IgD-negative memory B cell (primary cell): ENCODE measurements around the gene CHD3. TPM values are rescaled to one million over a fixed set of nuclear protein-coding genes. Genes with fewer than 3 reads are reported as not detected.
A peak's percentile ranks its signal among the peaks of the same experiment; 100 is the strongest.
"Not testable (repeated sequence)": the region's sequence is repeated elsewhere in the genome, so short reads cannot be mapped to it uniquely, and the experiment has no call there.

Experiments used
- H3K27ac Mint-ChIP-seq, 3 donors: one replicate each; pipeline ENCODE4 v1.8.0; 2020 to 2022; ENCODE audit warnings: mild to moderate bottlenecking in 3 of 3, mixed read lengths in 3 of 3, moderate library complexity in 1 of 3
- H3K27me3 Mint-ChIP-seq: one replicate; pipeline ENCODE4 v1.8.0; 2021; ENCODE audit warnings: mixed read lengths
- H3K36me3 Mint-ChIP-seq: one replicate; pipeline ENCODE4 v1.8.0; 2020; ENCODE audit warnings: mild to moderate bottlenecking, mixed read lengths
- H3K4me1 Mint-ChIP-seq, 3 donors: one replicate each; pipeline ENCODE4 v1.8.0; 2020 to 2022; ENCODE audit warnings: mixed read lengths in 3 of 3, mild to moderate bottlenecking in 1 of 3
- H3K4me3 Mint-ChIP-seq, 4 donors: one replicate each; pipeline ENCODE4 v1.8.0; 2020 to 2022; ENCODE audit warnings: mild to moderate bottlenecking in 4 of 4, mixed read lengths in 4 of 4, moderate library complexity in 3 of 4
- H3K9me3 Mint-ChIP-seq, 3 donors: one replicate each; pipeline ENCODE4 v1.8.0; 2020 to 2021; ENCODE audit warnings: mixed read lengths in 3 of 3, mild to moderate bottlenecking in 1 of 3
- polyA plus RNA-seq: library from polyadenylated mRNA; unstranded; fragments of 300-500 nt; fragmentation: Illumina TruSeq; gene quantifications from one replicate; pipeline ENCODE4 v1.2.3, GENCODE V29; 2021

Gene CHD3
- polyA plus RNA-seq, 1 donor from 2014 or later: 2.4 TPM

DNA sequence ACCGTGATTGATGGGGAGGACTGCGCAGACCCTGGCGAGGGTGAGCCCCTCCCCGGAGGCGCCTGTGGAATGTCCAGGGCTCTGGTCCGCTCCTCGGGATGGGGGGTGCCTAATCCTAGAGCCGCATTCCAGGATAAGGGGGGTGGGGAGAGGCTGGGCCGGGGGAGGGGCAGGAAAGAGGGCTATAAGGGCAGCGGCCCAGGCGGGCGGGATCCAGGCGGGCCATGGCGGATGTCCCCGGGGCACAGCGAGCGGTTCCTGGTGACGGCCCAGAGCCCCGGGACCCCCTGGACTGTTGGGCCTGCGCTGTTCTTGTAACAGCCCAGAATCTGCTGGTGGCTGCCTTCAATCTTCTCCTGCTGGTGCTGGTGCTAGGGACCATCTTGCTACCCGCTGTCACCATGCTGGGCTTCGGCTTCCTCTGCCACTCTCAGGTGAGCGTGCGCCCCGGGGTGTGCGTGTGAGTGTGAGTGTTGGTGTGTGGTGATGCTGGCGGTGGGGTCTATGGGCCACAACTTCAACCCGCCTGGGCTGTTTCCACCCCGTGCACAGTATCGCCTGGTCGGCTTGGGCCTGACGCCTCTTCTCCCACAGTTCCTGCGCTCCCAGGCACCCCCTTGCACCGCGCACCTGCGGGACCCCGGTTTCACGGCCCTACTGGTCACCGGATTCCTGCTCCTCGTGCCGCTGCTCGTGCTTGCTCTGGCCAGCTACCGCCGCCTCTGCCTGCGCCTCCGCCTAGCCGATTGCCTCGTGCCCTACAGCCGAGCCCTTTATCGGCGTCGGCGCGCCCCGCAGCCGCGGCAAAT is 33.5 kb upstream of the CHD3 start, which contains the start of gene TMEM88:
Gene TMEM88, plus strand, starts transcription at position 216 of the 809 bp plus-strand sequence. Its CDS starts 9 bp downstream, at position 225.
- H3K36me3 Mint-ChIP-seq: no peaks in the 10 kb centered on the region
- peak within 1 kb of the TSS in 2 of 3 donors; percentile 20 to 69 for H3K27ac Mint-ChIP-seq
- no peaks in the 10 kb centered on the region for H3K27me3 Mint-ChIP-seq
- H3K4me1 Mint-ChIP-seq: peaks cover 12 to 29% (median 13%) of the 10 kb centered on the region in 3 donors
- H3K9me3 Mint-ChIP-seq: no peaks in the 10 kb centered on the region
- peak within 1 kb of the TSS in 3 of 4 donors; percentile 30 to 67 (median 58) for H3K4me3 Mint-ChIP-seq

DNA sequence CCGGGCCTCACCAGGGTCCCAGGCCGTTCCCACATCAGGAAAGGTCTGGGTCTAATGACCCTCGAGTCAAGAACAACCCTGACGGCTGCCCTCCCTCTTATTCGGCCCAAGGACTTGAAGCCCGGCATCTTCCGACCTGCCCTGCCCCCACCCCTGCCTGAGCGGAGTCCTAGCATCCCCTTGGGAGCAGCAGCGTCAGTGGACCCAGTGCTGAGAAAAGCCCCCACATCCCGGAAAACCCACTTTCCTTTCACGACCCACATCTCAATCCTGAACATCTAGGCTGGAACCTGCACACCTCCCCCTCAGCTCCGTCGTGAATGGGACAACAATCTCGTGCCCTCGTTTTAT is 33.0 kb upstream of the CHD3 start:
- H3K4me1 Mint-ChIP-seq: peaks cover 12 to 29% (median 13%) of the 10 kb centered on the region in 3 donors
- no peaks in the 10 kb centered on the region for H3K36me3 Mint-ChIP-seq
- no peaks in the 10 kb centered on the region for H3K9me3 Mint-ChIP-seq
- no peak overlapping the region for H3K27ac Mint-ChIP-seq
- H3K27me3 Mint-ChIP-seq: no peaks in the 10 kb centered on the region
- H3K4me3 Mint-ChIP-seq: peak overlapping the region in 2 of 4 donors; percentile 30 to 67

DNA sequence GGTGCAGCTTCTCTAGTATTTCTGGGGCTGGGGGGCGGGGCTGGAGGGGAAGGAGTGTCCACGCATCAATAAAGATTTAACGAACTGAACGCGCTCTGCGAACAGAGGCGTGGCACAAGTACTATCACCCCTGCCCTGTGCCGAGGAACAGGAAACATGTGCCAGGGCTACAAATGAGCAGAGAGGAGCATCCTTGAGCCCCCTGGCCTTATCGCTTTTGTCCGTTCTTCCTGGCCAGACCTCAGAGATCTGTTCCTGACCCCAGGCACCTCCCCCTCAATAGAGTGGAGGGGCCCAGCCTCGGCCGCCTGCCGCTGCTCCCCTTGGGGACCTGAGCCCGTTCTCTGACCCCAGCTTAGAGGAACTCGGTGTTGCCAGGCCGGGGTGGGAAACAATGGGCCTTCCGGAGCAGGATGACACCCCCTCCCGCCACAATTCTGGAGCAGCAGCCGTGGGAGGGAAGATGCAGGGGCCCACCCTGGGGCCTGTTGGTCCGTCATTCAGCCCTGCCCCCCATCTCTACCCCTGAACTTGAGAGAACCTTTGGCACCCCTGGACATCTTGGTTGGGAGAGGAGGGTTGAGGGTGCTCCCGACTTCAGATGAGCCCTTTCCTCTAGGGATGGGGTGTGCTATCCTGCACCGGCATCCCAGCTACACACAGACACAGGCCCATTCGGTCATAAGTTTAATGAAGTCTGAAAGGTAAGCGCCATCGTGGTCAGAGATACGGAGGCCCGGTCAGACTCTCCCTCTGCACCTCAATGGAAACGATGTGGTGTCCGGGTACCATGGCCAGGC is 32.4 kb upstream of the CHD3 start:
- peaks cover 12 to 25% (median 13%) of the 10 kb centered on the region in 3 donors for H3K4me1 Mint-ChIP-seq
- no peak overlapping the region for H3K27ac Mint-ChIP-seq
- no peaks in the 10 kb centered on the region for H3K36me3 Mint-ChIP-seq
- no peak overlapping the region for H3K4me3 Mint-ChIP-seq
- no peaks in the 10 kb centered on the region for H3K27me3 Mint-ChIP-seq
- no peaks in the 10 kb centered on the region for H3K9me3 Mint-ChIP-seq

- no peaks in the 10 kb centered on the region for H3K9me3 Mint-ChIP-seq
- H3K4me1 Mint-ChIP-seq: peaks cover 5 to 18% (median 8%) of the 10 kb centered on the region in 3 donors
- no peaks in the 10 kb centered on the region for H3K27me3 Mint-ChIP-seq
- no peak within 1 kb of the TSS for H3K4me3 Mint-ChIP-seq
- H3K27ac Mint-ChIP-seq: no peak within 1 kb of the TSS
- no peaks in the 10 kb centered on the region for H3K36me3 Mint-ChIP-seq
Measured at GRCh38 chr17:7856811-7857712, 31.5 kb upstream of the CHD3 start, which contains the start of gene NAA38. NAA38 (minus strand) TSS chr17:7857559; CDS start chr17:7857463, 96 bp downstream.

- Mint-ChIP-seq H3K27ac (no peak within 1 kb of the TSS), H3K27me3 (no peaks in the 10 kb centered on the region), H3K36me3 (no peaks in the 10 kb centered on the region), H3K4me1 (peaks cover 10 to 20% (median 11%) of the 10 kb centered on the region in 3 donors), H3K9me3 (no peaks in the 10 kb centered on the region), H3K4me3 (no peak within 1 kb of the TSS)
Measured at GRCh38 chr17:7857713-7858521, 30.7 kb upstream of the CHD3 start, which contains the start of gene CYB5D1. CYB5D1 (plus strand) TSS chr17:7858003; CDS start chr17:7858135, 132 bp downstream.

GRCh38 chr17:7858522-7858810 is 30.1 kb upstream of the CHD3 start:
- Mint-ChIP-seq H3K27me3 (no peaks in the 10 kb centered on the region), H3K36me3 (no peaks in the 10 kb centered on the region), H3K4me3 (no peak overlapping the region), H3K9me3 (no peaks in the 10 kb centered on the region), H3K27ac (no peak overlapping the region), H3K4me1 (peaks cover 10 to 24% (median 11%) of the 10 kb centered on the region in 3 donors)

- Mint-ChIP-seq H3K36me3 (peaks cover 2% of the 10 kb centered on the region), H3K9me3 (no peaks in the 10 kb centered on the region), H3K27ac (no peak overlapping the region), H3K4me3 (no peak overlapping the region), H3K4me1 (peaks cover 10 to 24% (median 11%) of the 10 kb centered on the region in 3 donors), H3K27me3 (no peaks in the 10 kb centered on the region)
Measured at GRCh38 chr17:7859028-7859427, 29.6 kb upstream of the CHD3 start.

- Mint-ChIP-seq H3K36me3 (peaks cover 2% of the 10 kb centered on the region), H3K4me1 (peaks cover 5 to 17% (median 10%) of the 10 kb centered on the region in 3 donors), H3K27ac (no peak overlapping the region), H3K27me3 (no peaks in the 10 kb centered on the region), H3K9me3 (no peaks in the 10 kb centered on the region), H3K4me3 (peak overlapping the region in 1 of 4 donors; percentile 33)
Measured at GRCh38 chr17:7862692-7863437, 25.7 kb upstream of the CHD3 start.

GRCh38 chr17:7864384-7864783 is 24.2 kb upstream of the CHD3 start:
- not testable (repeated sequence) for H3K4me3 Mint-ChIP-seq, H3K27me3 Mint-ChIP-seq, H3K9me3 Mint-ChIP-seq, H3K36me3 Mint-ChIP-seq, H3K27ac Mint-ChIP-seq
- H3K4me1 Mint-ChIP-seq: peaks cover 4 to 12% (median 5%) of the 10 kb centered on the region in 3 donors

GRCh38 chr17:7864995-7865650 is 23.5 kb upstream of the CHD3 start:
- Mint-ChIP-seq H3K4me1 (peaks cover 4 to 9% (median 5%) of the 10 kb centered on the region in 3 donors), H3K9me3 (no peaks in the 10 kb centered on the region), H3K4me3 (no peak overlapping the region), H3K27ac (no peak overlapping the region), H3K27me3 (no peaks in the 10 kb centered on the region), H3K36me3 (peaks cover 2% of the 10 kb centered on the region)

GRCh38 chr17:7867881-7868329 is 20.7 kb upstream of the CHD3 start:
- Mint-ChIP-seq H3K9me3 (no peaks in the 10 kb centered on the region), H3K27me3 (no peaks in the 10 kb centered on the region), H3K27ac (peak overlapping the region in 1 of 3 donors; percentile 18), H3K4me3 (no peak overlapping the region), H3K36me3 (peaks cover 5% of the 10 kb centered on the region), H3K4me1 (peaks cover under 1 to 6% (median under 1%) of the 10 kb centered on the region in 3 donors)

- Mint-ChIP-seq H3K4me1 (peaks cover 0 to 5% (median 0%) of the 10 kb centered on the region in 3 donors), H3K27ac (no peak overlapping the region), H3K9me3 (no peaks in the 10 kb centered on the region), H3K4me3 (no peak overlapping the region), H3K36me3 (peaks cover 3% of the 10 kb centered on the region), H3K27me3 (no peaks in the 10 kb centered on the region)
Measured at GRCh38 chr17:7873051-7873450, 15.5 kb upstream of the CHD3 start.
